Measurements from ENCODE around the gene C1orf159.
A peak's percentile ranks its signal among the peaks of the same experiment; 100 is the strongest.
"Not testable (repeated sequence)": the region's sequence is repeated elsewhere in the genome, so short reads cannot be mapped to it uniquely, and the experiment has no call there.

The C1orf159 gene

DNA sequence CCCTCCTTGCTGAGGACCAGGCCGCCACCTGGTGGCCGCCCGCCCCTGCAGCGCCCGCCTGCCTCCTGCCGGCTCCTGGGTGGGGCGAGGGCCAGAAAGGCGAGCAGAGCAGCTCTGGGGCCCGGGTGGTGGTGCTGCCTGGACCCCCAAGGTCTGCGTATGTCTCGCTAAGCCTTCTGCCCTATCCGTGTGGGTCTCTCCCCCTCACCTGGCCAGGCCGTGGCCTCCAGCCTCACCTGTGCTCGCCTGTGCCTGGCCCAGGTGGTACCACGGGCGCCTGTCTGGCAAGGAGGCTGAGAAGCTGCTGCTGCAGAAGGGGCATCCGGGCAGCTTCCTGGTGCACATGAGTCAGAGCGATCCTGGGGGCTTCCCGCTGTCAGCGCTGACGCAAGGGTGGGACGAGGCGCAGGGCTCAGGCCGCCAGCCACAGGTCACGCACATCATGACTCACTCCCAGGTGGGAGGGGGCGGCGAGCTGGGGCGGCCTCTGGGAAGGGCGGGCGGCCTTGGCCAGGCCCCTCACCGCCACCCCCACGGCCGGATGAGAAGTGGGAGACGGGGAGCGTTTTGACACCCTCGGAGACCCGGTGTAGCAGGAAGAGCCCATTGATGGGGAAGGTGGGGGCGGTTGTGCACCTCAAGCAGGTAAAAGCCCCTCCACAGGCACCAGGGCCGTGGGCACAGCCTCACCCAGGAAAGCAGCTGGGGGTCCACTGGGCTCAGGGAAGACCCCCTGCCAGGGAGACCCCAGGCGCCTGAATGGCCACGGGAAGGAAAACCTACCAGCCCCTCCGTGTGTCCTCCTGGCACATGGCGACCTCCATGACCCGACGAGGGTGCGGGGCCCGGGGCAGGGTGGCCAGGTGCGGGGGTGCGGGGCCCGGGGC lies 51.7 kb downstream of the C1orf159 start:
- DNase-seq, result peak; percentile 18

GRCh38 chr1:1063261-1063944 lies 52.5 kb downstream of the C1orf159 start:
- no peak for DNase-seq

- no peak for DNase-seq
Measured at GRCh38 chr1:1062348-1063163, 53.3 kb downstream of the C1orf159 start.

GRCh38 chr1:1061682-1062345 lies 54.1 kb downstream of the C1orf159 start:
- DNase-seq, result no peak

DNA sequence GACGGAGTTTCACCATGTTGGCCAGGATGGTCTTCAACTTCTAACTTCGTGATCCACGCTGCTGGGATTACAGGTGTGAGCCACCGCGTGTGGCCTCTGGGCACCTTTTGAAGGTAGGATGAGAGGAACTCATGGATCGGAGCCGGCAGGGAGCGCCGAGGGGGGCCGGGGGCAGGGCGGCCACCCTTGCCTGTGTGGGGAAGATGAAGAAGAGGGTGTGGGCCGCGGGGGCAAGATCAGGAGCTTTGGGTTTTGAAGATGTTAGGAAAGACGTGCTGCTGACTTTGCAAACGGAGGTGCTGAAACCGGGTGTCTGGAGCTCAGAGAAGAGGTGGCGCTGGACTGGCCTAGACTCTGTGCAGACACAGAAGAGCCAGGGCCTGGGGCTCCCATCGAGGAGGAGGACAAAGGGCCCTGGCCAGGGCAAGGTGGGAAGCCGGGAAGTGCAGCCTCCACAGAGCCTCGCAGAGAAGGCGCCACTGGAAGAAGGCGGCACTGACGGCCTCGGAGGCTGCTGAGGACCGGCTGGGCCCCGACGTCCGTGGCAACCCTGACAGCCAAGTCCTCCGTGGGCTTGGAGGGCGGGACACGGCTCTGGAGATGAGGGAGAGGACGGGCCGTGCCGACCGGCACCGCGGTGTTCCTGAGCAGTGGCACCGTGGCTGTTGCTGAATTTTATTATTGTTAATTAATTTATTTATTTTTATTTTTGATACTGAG lies 55.4 kb downstream of the C1orf159 start:
- no peak for DNase-seq

GRCh38 chr1:1059494-1060280 lies 56.2 kb downstream of the C1orf159 start:
- peak; percentile 69 for DNase-seq

GRCh38 chr1:1058921-1059493 lies 56.9 kb downstream of the C1orf159 start:
- DNase-seq, result peak; percentile 7

GRCh38 chr1:1058088-1058905 lies 57.6 kb downstream of the C1orf159 start:
- no peak for DNase-seq

DNA sequence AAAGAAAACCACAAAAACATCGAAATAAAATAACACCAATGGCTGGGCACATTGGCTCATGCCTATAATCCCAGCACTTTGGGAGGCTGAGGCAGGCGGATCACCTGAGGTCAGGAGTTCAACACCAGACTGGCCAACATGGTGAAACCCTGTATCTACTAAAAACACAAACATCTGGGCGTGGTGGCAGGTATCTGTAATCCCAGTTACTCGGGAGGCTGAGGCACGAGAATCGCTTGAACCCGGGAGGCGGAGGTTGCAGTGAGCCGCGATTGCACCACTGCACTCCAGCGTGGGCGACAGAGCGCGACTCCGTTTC lies 58.2 kb downstream of the C1orf159 start:
- DNase-seq, result not testable (repeated sequence)

DNA sequence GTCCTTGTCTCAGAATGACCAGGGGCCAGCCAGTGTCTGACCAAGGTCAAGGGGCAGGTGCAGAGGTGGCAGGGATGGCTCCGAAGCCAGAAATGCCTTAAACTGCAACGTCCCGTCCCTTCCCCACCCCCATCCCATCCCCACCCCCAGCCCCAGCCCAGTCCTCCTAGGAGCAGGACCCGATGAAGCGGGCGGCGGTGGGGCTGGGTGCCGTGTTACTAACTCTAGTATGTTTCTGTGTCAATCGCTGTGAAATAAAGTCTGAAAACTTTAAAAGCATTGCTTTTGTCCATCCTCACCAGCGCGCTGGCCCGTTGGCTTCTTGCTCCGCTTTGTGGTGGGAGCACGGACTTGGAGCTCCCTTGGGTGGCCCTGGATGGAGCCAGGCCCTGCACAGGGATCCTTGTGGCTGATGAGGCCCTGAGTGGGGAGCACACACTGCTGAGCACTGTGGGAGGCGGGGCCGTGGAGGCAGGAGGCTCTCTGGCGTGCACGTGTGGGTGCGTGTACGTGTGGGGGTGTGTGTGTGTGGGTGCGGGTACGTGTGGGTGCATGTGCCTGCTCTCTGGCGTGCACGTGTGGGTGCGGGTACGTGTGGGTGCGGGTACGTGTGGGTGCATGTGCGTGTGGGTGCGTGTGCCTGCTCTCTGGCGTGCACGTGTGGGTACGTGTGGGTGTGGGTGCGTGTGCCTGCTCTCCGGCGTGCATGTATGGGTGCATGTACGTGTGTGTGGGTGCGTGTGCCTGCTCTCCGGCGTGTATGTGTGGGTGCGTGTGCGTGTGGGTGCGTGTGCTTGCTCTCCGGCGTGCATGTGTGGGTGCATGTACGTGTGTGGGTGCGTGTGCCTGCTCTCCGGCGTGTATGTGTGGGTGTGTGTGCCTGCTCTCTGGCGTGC lies 59.8 kb downstream of the C1orf159 start:
- no peak for DNase-seq

- DNase-seq, result no peak
Measured at GRCh38 chr1:1054971-1055370, 60.9 kb downstream of the C1orf159 start.

DNA sequence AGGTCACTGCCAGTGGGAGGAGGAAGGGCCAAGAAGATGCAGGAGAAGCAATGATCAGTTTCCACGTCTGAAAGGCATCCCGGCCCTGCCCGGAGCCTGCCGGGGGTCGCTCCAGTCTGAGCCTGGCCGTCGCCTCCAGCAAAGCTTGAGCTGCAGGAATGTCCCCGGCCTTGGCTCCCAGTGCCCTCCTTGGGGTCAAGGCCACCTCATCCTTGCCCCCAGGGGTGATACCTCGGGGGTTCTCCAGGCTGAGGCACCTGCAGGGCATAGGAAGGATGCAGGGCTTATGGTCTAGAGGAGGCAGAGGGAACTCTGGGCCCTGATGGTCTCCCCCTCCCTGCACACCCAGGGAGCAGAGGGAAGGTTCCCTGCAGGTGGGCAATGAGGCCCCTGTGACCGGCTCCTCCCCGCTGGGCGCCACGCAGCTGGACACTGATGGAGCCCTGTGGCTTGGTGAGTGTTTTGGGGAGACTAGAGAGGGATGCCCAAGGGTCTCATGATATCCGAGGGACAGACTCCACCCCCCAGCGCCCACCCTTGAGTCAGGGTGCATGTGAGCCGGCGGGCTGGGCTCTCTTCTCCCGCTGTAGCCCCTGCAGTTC lies 61.7 kb downstream of the C1orf159 start:
- DNase-seq, result no peak

DNA sequence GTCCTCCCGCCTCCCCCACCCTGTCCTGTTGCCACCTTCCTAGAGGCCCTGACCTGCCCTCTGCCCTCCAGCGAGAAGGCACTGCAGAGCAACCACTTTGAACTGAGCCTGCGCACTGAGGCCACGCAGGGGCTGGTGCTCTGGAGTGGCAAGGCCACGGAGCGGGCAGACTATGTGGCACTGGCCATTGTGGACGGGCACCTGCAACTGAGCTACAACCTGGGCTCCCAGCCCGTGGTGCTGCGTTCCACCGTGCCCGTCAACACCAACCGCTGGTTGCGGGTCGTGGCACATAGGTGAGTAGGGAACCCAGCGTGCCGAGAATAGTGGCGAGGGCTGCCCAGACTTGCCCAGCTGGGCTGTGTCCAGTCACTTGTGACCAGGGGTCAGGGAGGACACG lies 62.2 kb downstream of the C1orf159 start:
- no peak for DNase-seq

DNA sequence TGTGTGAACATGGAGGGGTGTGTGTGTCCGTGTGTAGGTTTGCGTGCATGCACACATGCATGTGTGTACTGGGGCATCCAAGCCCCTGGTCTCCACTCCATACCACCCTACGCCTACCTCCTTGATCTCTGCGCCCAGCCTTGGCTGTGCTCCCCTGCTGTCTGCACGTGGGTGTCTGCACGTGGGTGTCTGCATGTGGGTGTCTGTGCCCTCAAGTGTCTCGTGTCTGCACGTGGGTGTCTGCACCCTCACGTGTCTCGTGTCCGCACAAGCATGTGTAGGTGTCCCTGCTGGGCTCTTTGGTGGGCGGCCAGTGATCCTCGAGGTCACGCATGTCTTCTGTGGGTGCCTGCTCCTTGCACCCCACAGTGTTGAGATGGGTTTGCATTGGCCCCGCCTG lies 62.9 kb downstream of the C1orf159 start:
- DNase-seq, result no peak

DNA sequence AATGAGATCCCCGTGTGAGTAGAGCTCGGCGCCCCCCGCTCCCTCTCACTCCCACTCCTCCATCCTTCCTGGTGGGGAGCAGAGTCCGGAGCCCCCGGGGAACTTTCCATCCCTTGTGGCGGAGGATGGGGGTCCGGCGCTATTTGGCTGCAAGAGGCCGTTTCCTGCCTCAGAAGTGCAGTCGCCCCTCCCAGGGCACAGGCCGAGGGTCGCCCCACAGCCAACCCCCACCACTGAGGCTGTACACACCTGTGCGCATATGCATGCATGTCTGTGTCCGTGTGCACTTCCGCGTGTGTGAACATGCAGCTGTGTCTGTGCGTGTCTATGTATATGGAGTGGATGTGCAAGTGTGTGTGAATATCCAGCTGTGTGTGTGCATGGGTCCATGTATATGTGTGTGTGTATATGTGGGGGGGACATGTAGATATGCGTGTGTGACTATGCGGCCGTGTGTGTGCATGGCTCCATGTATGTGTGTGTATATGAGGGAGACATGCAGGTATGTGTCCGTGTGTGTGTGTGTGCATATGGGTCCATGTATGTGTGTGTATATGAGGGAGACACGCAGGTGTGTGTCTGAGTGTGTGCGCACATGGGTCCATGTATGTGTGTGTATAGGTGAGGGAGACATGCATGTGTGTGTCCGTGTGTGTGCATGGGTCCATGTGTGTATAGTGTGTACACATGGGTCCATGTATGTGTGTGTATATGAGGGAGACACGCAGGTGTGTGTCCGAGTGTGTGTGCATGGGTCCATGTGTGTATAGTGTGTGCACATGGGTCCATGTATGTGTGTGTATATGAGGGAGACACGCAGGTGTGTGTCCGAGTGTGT lies 63.7 kb downstream of the C1orf159 start:
- DNase-seq, result no peak

- no peak for DNase-seq
Measured at GRCh38 chr1:1051127-1051810, 64.6 kb downstream of the C1orf159 start.

DNA sequence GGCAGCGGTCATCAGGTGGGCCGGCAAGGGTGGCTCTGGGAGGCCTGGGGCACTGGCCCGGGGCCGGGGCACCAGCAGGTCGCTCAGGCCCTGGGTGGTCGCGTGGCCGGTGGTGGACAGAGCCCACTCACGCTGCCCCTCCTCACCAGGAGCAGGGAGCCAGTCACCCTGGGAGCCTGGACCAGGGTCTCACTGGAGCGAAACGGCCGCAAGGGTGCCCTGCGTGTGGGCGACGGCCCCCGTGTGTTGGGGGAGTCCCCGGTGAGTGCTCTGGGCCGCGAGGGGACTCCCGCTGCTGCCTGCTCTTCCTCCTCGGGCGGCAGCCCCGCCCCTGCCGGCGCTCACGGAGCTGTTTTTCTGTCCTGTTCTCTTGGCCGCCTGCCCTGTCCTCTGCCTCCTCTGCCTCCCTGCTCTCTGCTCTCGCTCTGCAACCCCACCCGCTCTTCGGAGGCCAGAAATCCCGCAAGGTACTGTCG lies 65.3 kb downstream of the C1orf159 start:
- DNase-seq, result no peak

Measured in NCI-H1105 treated with DMSO at 0.1 percent for 48 hours (cell line).